Activated CD8-positive, alpha-beta memory T cell treated with anti-CD3 and anti-CD28 coated beads, Interleukin-2, amount 50 U/mL, for 1 hour (primary cell): Measurements from ENCODE around the gene CELF5.
"Not testable (repeated sequence)": the region's sequence is repeated elsewhere in the genome, so short reads cannot be mapped to it uniquely, and the experiment has no call there.

Experiments
- DNase-seq: peaks from one replicate; pipeline ENCODE4 v3.0.0-alpha.2; 2020; ENCODE audit errors: extremely low read depth

CELF5 gene

GRCh38 chr19:3274245-3274941 lies 49.9 kb downstream of the CELF5 start:
- no peak for DNase-seq

- DNase-seq, result peak; percentile 30
Measured at GRCh38 chr19:3274942-3275582, 50.6 kb downstream of the CELF5 start.

GRCh38 chr19:3275583-3276340 lies 51.3 kb downstream of the CELF5 start:
- peak; percentile 86 for DNase-seq

- DNase-seq, result no peak
Measured at GRCh38 chr19:3276341-3276799, 51.9 kb downstream of the CELF5 start.

GRCh38 chr19:3277649-3278048 lies 53.2 kb downstream of the CELF5 start:
- no peak for DNase-seq

- DNase-seq, result no peak
Measured at GRCh38 chr19:3278294-3278693, 53.8 kb downstream of the CELF5 start.

GRCh38 chr19:3278749-3279148 lies 54.3 kb downstream of the CELF5 start:
- no peak for DNase-seq

GRCh38 chr19:3279306-3279705 lies 54.8 kb downstream of the CELF5 start:
- DNase-seq, result no peak

GRCh38 chr19:3281026-3281425 lies 56.6 kb downstream of the CELF5 start:
- no peak for DNase-seq

- DNase-seq, result no peak
Measured at GRCh38 chr19:3282155-3282554, 57.7 kb downstream of the CELF5 start.

- no peak for DNase-seq
Measured at GRCh38 chr19:3282564-3282963, 58.1 kb downstream of the CELF5 start.

- DNase-seq, result no peak
Measured at GRCh38 chr19:3283246-3283751, 58.8 kb downstream of the CELF5 start.

- no peak for DNase-seq
Measured at GRCh38 chr19:3283886-3284657, 59.6 kb downstream of the CELF5 start.

GRCh38 chr19:3284759-3285646 lies 60.5 kb downstream of the CELF5 start:
- peak; percentile 24 for DNase-seq

GRCh38 chr19:3285647-3286176 lies 61.3 kb downstream of the CELF5 start:
- no peak for DNase-seq

GRCh38 chr19:3287814-3288213 lies 63.4 kb downstream of the CELF5 start:
- no peak for DNase-seq

GRCh38 chr19:3288437-3288836 lies 64.0 kb downstream of the CELF5 start:
- not testable (repeated sequence) for DNase-seq

- DNase-seq, result no peak
Measured at GRCh38 chr19:3289971-3290569, 65.6 kb downstream of the CELF5 start.

GRCh38 chr19:3290858-3291257 lies 66.4 kb downstream of the CELF5 start:
- not testable (repeated sequence) for DNase-seq

- no peak for DNase-seq
Measured at GRCh38 chr19:3291644-3292043, 67.2 kb downstream of the CELF5 start.
